Fibroblast of lung (primary cell): Measurements from ENCODE around the gene WDR36.

Experiments
- CTCF ChIP-seq, 2 donors: IDR thresholded peaks in 1 of 2; conservative IDR thresholded peaks in 1 of 2; 1 replicate in 1 of 2; 2 replicates in 1 of 2; pipeline ENCODE4 v1.5.1; 2011 to 2012; ENCODE audit warnings: low read length in 2 of 2, control low read depth in 1 of 2, inconsistent platforms in 1 of 2, low read depth in 1 of 2, mild to moderate bottlenecking in 1 of 2
- EZH2 ChIP-seq: IDR thresholded peaks from 2 replicates; pipeline ENCODE4 v1.5.1; 2012; ENCODE audit warnings: low read length, control low read depth, mild to moderate bottlenecking; ENCODE audit errors: missing control alignments

DNA sequence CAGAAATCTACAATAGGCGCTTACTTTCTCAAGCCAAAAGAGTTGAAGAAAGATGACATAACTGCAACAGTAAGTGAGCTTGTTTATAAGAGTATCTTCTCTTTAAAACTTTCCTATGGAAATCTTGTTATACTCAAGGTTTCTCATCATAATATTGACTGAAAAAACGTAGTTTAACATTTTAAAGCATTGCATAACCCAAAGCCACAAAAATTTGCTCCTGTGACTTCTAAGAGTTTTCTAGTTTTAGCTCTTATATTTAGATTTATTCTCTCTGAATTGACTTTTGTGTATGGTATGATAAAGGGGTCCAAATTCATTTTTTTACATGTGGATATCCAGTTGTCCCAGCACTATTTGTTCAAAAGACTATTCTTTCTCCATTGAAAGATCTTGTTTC is 15.2 kb downstream of the WDR36 start:
- TF ChIP-seq CTCF (conservative IDR thresholded peaks at IDR 0.05 in 1 of 2, IDR thresholded peaks at IDR 0.05 in 1 of 2; ENCODE audit: low read depth in 1 of 2, low read length in 2 of 2): no peak
- no peak for TF ChIP-seq EZH2
